Measurements from ENCODE around the gene AGER. TPM values are rescaled to one million over a fixed set of nuclear protein-coding genes. Genes with fewer than 3 reads are reported as not detected.
A peak's percentile ranks its signal among the peaks of the same experiment; 100 is the strongest.

Gene AGER
- total and polyA plus RNA-seq, 9 of the 15 experiments (the other 6 are each of a cell fraction or from before 2014, with no cell fraction given) = 1.2 to 11.5 (median 4.1) TPM

GRCh38 chr6:32184084-32184640 is at the start of gene AGER (continued):
- peak; percentile 88 for TF ChIP-seq CEBPG (CRISPR knock-in tag; IDR thresholded peaks at IDR 0.05)
- TF ChIP-seq CEBPG (tag; conservative IDR thresholded peaks at IDR 0.05 in 1 of 2, IDR thresholded peaks at IDR 0.05 in 1 of 2) = peak; percentile 89 to 95
- no peak for TF ChIP-seq ZNF384 (IDR thresholded peaks at IDR 0.05; ENCODE audit: low read depth, low read length)
- peak; percentile 40; the same call in 1 of the 2 replicates for TF ChIP-seq PML (IDR thresholded peaks at IDR 0.05; ENCODE audit: low read length)
- peak; percentile 16; the same call in 1 of the 2 replicates for TF ChIP-seq HSF4 (CRISPR knock-in tag; IDR thresholded peaks at IDR 0.05; ENCODE audit: borderline replicate concordance)
- TF ChIP-seq NR2C1 (IDR thresholded peaks at IDR 0.05) = no peak
- TF ChIP-seq NR2C1 (tag; IDR thresholded peaks at IDR 0.05) = peak; percentile 59
- peak; percentile 59; the same call in 1 of the 2 replicates for TF ChIP-seq POLR2AphosphoS5 (IDR thresholded peaks at IDR 0.05; ENCODE audit: control insufficient read depth, insufficient read depth, low read depth, low read length)
- TF ChIP-seq HDAC8 (tag; IDR thresholded peaks at IDR 0.05) = peak; percentile 66; the same call in 1 of the 2 replicates
- no peak for TF ChIP-seq THAP7 (CRISPR knock-in tag; IDR thresholded peaks at IDR 0.05)
- TF ChIP-seq ZNF79 (CRISPR knock-in tag; IDR thresholded peaks at IDR 0.05; ENCODE audit: low read depth) = no peak
- TF ChIP-seq POLR2B (IDR thresholded peaks at IDR 0.05; ENCODE audit: low read depth, partially characterized antibody) = peak; percentile 70
- peak; percentile 30; the same call in 1 of the 2 replicates for TF ChIP-seq POLR2H (tag; IDR thresholded peaks at IDR 0.05; ENCODE audit: low read depth)
- no peak for TF ChIP-seq SIX5 (IDR thresholded peaks at IDR 0.05; ENCODE audit: borderline replicate concordance in 1 of 2, insufficient read depth in 1 of 2, low read depth in 1 of 2, low read length in 2 of 2)
- 0 out of 2 replicates have a peak, but pooled peaks have one; percentile 3 for TF ChIP-seq TSHZ1 (CRISPR knock-in tag; IDR thresholded peaks at IDR 0.05)
- TF ChIP-seq ZNF766 (CRISPR knock-in tag; conservative IDR thresholded peaks at IDR 0.05) = 0 out of 2 replicates have a peak, but pooled peaks have one; percentile 27
- peak; percentile 65; the same call in 1 of the 2 replicates for TF ChIP-seq ZBTB17 (CRISPR knock-in tag; IDR thresholded peaks at IDR 0.05)
- no peak for TF ChIP-seq HES1 (IDR thresholded peaks at IDR 0.05; ENCODE audit: low read depth)
- TF ChIP-seq TAF1 (IDR thresholded peaks at IDR 0.05; ENCODE audit: control insufficient read depth, extremely low read depth, insufficient read depth, low read length, severe bottlenecking) = no peak
- peak; percentile 7; the same call in 1 of the 2 replicates for TF ChIP-seq PHTF2 (CRISPR knock-in tag; IDR thresholded peaks at IDR 0.05)
- peak; percentile 91 for TF ChIP-seq ZNF175 (CRISPR knock-in tag; IDR thresholded peaks at IDR 0.05; ENCODE audit: low read depth)
- TF ChIP-seq MECOM (CRISPR knock-in tag; IDR thresholded peaks at IDR 0.05) = peak; percentile 49; the same call in 1 of the 2 replicates
- TF ChIP-seq MAZ (CRISPR knock-in tag; conservative IDR thresholded peaks at IDR 0.05 in 1 of 2, IDR thresholded peaks at IDR 0.05 in 1 of 2) = 0 out of 4 replicates have a peak, but pooled peaks of 1 of the 2 experiments have one; percentile 51
